Mucosa of stomach (tissue), 1 donor: ENCODE results near the gene GPR87.

Source experiments
- H3K27me3 ChIP-seq: one replicate; pipeline ENCODE4 v1.7.0; 2013; ENCODE audit warnings: mild to moderate bottlenecking, low read length; ENCODE audit not compliant: control insufficient read depth, insufficient read depth
- H3K36me3 ChIP-seq: one replicate; pipeline ENCODE4 v1.7.0; 2013; ENCODE audit warnings: low read length; ENCODE audit not compliant: control insufficient read depth, insufficient read depth
- H3K4me1 ChIP-seq: one replicate; pipeline ENCODE4 v1.7.0; 2013; ENCODE audit warnings: mild to moderate bottlenecking, low read length; ENCODE audit not compliant: control insufficient read depth, insufficient read depth
- H3K4me3 ChIP-seq: one replicate; pipeline ENCODE4 v1.7.0; 2013; ENCODE audit warnings: low read length
- H3K9ac ChIP-seq: one replicate; pipeline ENCODE4 v1.7.0; 2013; ENCODE audit warnings: mild to moderate bottlenecking, low read length, moderate library complexity
- H3K9me3 ChIP-seq: one replicate; pipeline ENCODE4 v1.7.0; 2013; ENCODE audit warnings: mild to moderate bottlenecking, low read length, moderate library complexity; ENCODE audit not compliant: control insufficient read depth
- donor health status: Pancreatic carcinoma.

Gene GPR87

GRCh38 chr3:151276687-151277042 lies 40.0 kb downstream of the GPR87 start:
- no peaks in the 10 kb centered on the region for H3K27me3 ChIP-seq
- H3K36me3 ChIP-seq = no peaks in the 10 kb centered on the region
- no peaks in the 10 kb centered on the region for H3K9me3 ChIP-seq
- H3K4me1 ChIP-seq = no peaks in the 10 kb centered on the region
- no peak overlapping the region for H3K4me3 ChIP-seq
- H3K9ac ChIP-seq = no peak overlapping the region

- Histone ChIP-seq H3K27me3 (no peaks in the 10 kb centered on the region), H3K4me1 (no peaks in the 10 kb centered on the region), H3K4me3 (no peak overlapping the region), H3K36me3 (no peaks in the 10 kb centered on the region), H3K9ac (no peak overlapping the region), H3K9me3 (no peaks in the 10 kb centered on the region)
These were observed 40.5 kb downstream of the GPR87 start for GRCh38 chr3:151276038-151276686.

GRCh38 chr3:151275091-151275490 lies 41.5 kb downstream of the GPR87 start:
- no peaks in the 10 kb centered on the region for H3K36me3 ChIP-seq
- H3K27me3 ChIP-seq = no peaks in the 10 kb centered on the region
- H3K9ac ChIP-seq = no peak overlapping the region
- no peaks in the 10 kb centered on the region for H3K9me3 ChIP-seq
- H3K4me3 ChIP-seq = no peak overlapping the region
- H3K4me1 ChIP-seq = no peaks in the 10 kb centered on the region

- Histone ChIP-seq H3K9ac (no peak overlapping the region), H3K4me3 (no peak overlapping the region), H3K27me3 (no peaks in the 10 kb centered on the region), H3K36me3 (no peaks in the 10 kb centered on the region), H3K9me3 (no peaks in the 10 kb centered on the region), H3K4me1 (peaks cover 3% of the 10 kb centered on the region)
These were observed 47.0 kb downstream of the GPR87 start for GRCh38 chr3:151269631-151270030.

GRCh38 chr3:151268267-151269235 lies 48.1 kb downstream of the GPR87 start:
- Histone ChIP-seq H3K36me3 (no peaks in the 10 kb centered on the region), H3K27me3 (no peaks in the 10 kb centered on the region), H3K9me3 (no peaks in the 10 kb centered on the region), H3K4me3 (no peak overlapping the region), H3K4me1 (peaks cover 6% of the 10 kb centered on the region), H3K9ac (no peak overlapping the region)

GRCh38 chr3:151267066-151267465 lies 49.6 kb downstream of the GPR87 start:
- H3K4me1 ChIP-seq = peaks cover 6% of the 10 kb centered on the region
- H3K36me3 ChIP-seq = no peaks in the 10 kb centered on the region
- no peaks in the 10 kb centered on the region for H3K9me3 ChIP-seq
- no peak overlapping the region for H3K9ac ChIP-seq
- no peak overlapping the region for H3K4me3 ChIP-seq
- no peaks in the 10 kb centered on the region for H3K27me3 ChIP-seq

GRCh38 chr3:151265866-151266265 lies 50.8 kb downstream of the GPR87 start:
- Histone ChIP-seq H3K9ac (no peak overlapping the region), H3K4me3 (no peak overlapping the region), H3K27me3 (no peaks in the 10 kb centered on the region), H3K36me3 (no peaks in the 10 kb centered on the region), H3K9me3 (no peaks in the 10 kb centered on the region), H3K4me1 (peaks cover 6% of the 10 kb centered on the region)

GRCh38 chr3:151265166-151265565 lies 51.5 kb downstream of the GPR87 start:
- no peak overlapping the region for H3K9ac ChIP-seq
- no peaks in the 10 kb centered on the region for H3K9me3 ChIP-seq
- H3K36me3 ChIP-seq = no peaks in the 10 kb centered on the region
- H3K4me1 ChIP-seq = peaks cover 9% of the 10 kb centered on the region
- no peaks in the 10 kb centered on the region for H3K27me3 ChIP-seq
- H3K4me3 ChIP-seq = no peak overlapping the region

- Histone ChIP-seq H3K27me3 (no peaks in the 10 kb centered on the region), H3K9me3 (no peaks in the 10 kb centered on the region), H3K9ac (no peak overlapping the region), H3K36me3 (no peaks in the 10 kb centered on the region), H3K4me1 (peaks cover 15% of the 10 kb centered on the region), H3K4me3 (no peak overlapping the region)
These were observed 52.0 kb downstream of the GPR87 start for GRCh38 chr3:151264605-151265004.

- no peaks in the 10 kb centered on the region for H3K36me3 ChIP-seq
- H3K27me3 ChIP-seq = no peaks in the 10 kb centered on the region
- no peak overlapping the region for H3K9ac ChIP-seq
- H3K4me3 ChIP-seq = no peak overlapping the region
- no peaks in the 10 kb centered on the region for H3K9me3 ChIP-seq
- H3K4me1 ChIP-seq = peaks cover 27% of the 10 kb centered on the region
These were observed 53.6 kb downstream of the GPR87 start for GRCh38 chr3:151262871-151263525.

GRCh38 chr3:151259664-151260063 lies 57.0 kb downstream of the GPR87 start:
- Histone ChIP-seq H3K4me1 (peaks cover 44% of the 10 kb centered on the region), H3K36me3 (no peaks in the 10 kb centered on the region), H3K9me3 (no peaks in the 10 kb centered on the region), H3K27me3 (no peaks in the 10 kb centered on the region), H3K4me3 (no peak overlapping the region), H3K9ac (no peak overlapping the region)

- Histone ChIP-seq H3K9me3 (no peaks in the 10 kb centered on the region), H3K36me3 (no peaks in the 10 kb centered on the region), H3K9ac (no peak overlapping the region), H3K4me3 (no peak overlapping the region), H3K27me3 (no peaks in the 10 kb centered on the region), H3K4me1 (peaks cover 53% of the 10 kb centered on the region)
These were observed 59.9 kb downstream of the GPR87 start for GRCh38 chr3:151256749-151257148.
